ENCODE results near the gene TMEM59. TPM values are rescaled to one million over a fixed set of nuclear protein-coding genes. Genes with fewer than 3 reads are reported as not detected.
"Not testable (repeated sequence)": the region's sequence is repeated elsewhere in the genome, so short reads cannot be mapped to it uniquely, and the experiment has no call there.

Gene TMEM59
- total RNA-seq, 1 donor, result 237 TPM

DNA sequence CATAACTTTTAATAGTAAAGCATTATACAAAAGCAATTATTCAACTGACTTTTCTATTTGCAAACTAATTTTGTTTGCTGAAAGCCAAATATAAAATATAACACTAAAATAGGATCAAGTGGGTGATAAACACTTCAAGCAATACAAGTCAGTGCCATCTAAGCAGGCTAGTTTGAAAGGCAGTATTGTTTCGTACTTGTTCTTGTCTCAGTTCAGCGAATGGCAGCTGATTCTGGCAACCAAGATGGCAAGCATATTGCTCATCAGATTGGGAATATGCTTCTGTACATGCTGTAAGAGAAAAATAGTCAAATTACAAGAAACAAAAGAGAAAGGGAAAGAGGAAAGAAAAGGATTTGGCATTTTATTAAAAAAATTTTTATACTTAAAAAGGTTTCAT is 7.5 kb downstream of the TMEM59 start:
- TF ChIP-seq, protein P1, sequence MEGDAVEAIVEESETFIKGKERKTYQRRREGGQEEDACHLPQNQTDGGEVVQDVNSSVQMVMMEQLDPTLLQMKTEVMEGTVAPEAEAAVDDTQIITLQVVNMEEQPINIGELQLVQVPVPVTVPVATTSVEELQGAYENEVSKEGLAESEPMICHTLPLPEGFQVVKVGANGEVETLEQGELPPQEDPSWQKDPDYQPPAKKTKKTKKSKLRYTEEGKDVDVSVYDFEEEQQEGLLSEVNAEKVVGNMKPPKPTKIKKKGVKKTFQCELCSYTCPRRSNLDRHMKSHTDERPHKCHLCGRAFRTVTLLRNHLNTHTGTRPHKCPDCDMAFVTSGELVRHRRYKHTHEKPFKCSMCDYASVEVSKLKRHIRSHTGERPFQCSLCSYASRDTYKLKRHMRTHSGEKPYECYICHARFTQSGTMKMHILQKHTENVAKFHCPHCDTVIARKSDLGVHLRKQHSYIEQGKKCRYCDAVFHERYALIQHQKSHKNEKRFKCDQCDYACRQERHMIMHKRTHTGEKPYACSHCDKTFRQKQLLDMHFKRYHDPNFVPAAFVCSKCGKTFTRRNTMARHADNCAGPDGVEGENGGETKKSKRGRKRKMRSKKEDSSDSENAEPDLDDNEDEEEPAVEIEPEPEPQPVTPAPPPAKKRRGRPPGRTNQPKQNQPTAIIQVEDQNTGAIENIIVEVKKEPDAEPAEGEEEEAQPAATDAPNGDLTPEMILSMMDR (IDR thresholded peaks at IDR 0.05; ENCODE audit: insufficient read depth, low read depth, low read length), result no peak
- no peak for DNase-seq (ENCODE audit: low read depth)
- no peak overlapping the region for H3K4me3 ChIP-seq (ENCODE audit: low read depth, low read length)

DNA sequence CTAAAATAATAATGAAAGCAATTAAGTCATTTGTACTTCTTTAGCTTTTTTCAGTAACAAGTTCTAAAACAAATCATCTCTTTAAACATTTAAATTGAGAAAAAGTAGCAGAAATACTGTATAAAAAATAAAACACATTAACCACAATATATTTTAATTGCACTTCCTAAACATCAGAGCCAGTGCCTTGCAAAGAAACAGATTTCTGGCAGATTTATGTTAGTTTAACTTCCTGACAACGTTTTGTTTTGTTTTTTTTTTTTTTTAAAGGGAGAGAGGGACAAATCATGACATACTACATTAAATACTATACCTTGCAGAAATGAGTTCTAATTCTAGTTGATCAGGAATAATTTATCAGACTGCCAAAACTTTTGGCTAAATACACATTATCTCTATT is 11.2 kb downstream of the TMEM59 start:
- no peak for DNase-seq (ENCODE audit: low read depth)
- TF ChIP-seq, protein P1 (IDR thresholded peaks at IDR 0.05; ENCODE audit: insufficient read depth, low read depth, low read length), result no peak
- H3K4me3 ChIP-seq (ENCODE audit: low read depth, low read length), result no peak overlapping the region

DNA sequence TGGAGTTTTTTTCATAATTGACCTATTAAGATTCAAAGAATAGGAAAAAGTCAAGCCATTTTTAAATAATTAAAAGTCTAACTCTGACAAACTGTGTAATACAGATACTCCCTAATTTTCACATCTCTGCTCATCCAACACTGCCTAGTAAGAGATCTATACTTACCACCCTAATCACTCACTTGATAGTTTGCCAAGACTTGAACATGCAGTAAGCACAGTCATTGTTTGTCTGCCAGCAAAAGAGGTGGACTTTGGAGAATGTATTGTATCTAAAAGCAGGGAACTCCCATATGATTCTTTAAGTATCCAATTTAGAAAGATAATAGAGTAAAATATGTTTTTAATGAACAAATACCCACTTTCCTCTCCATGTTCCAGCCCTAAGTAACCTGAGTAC is 15.5 kb downstream of the TMEM59 start:
- no peak for DNase-seq (ENCODE audit: low read depth)
- H3K4me3 ChIP-seq (ENCODE audit: low read depth, low read length), result no peak overlapping the region
- TF ChIP-seq, protein P1 (IDR thresholded peaks at IDR 0.05; ENCODE audit: insufficient read depth, low read depth, low read length), result no peak

DNA sequence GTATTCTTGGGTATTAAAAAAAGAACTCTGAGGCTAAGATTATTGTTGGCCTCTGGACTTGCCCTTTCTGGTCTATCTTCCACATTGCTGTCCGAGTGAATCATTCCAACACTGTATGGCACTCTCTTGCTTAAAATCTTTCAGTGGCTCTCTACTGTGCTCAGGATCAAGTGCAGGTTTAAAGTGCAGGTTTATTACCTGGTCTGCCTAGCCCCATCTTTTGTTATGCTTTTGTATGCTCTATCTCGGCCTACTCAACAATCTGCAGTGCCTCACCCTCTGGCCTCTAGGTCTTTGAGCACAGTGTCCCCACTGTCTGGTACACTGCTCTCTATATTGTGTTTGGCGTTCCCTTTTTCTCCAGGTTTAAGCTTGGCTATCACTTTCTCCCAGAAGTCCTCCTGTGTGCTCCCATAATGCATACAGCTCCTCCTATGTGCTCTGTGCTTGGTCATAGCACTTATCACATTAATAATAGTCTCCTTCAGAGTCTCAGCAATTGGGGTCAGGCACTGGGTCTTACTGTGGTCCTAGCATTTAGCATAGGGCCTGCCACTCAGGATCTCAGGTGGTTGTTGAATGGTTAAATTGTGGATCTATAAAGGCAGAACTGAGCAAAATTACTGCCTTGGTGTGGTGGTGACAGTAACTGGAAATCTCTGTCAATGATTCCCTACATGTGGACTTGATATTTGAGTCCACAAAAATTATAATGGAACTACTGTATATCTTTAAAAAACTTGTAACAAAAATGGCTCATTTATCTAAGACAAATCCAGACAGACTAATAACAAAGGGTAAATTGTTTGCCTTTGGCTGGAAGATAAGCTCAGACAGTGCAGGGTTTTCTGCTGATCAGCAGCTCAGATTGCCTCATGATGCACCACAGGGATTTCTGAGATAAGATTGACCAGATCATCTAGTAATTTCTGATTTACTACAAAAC is 24.4 kb downstream of the TMEM59 start:
- no peak overlapping the region for H3K4me3 ChIP-seq (ENCODE audit: low read depth, low read length)
- TF ChIP-seq, protein P1 (IDR thresholded peaks at IDR 0.05; ENCODE audit: insufficient read depth, low read depth, low read length), result no peak
- peak; percentile 22 for DNase-seq (ENCODE audit: low read depth)

DNA sequence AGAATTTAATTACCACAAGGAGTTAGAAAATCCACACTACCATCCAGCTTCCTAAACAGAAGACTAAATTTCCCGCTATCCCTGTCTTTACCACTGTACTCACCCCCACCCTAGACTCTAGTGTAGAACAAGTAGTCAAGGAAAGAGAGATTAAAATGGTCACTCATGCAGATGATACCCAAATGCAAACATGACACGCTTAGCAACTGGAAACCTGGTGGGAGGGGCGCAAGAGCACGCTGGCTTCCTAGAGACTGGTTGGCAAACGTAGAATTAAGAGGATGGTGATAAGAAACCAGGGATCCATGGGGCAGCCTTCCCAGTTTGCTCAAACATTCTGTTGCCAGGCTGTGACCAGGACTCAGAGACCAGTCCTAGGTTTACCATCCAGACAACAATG is 25.2 kb downstream of the TMEM59 start:
- no peak for DNase-seq (ENCODE audit: low read depth)
- H3K4me3 ChIP-seq (ENCODE audit: low read depth, low read length), result no peak overlapping the region
- TF ChIP-seq, protein P1 (IDR thresholded peaks at IDR 0.05; ENCODE audit: insufficient read depth, low read depth, low read length), result no peak

DNA sequence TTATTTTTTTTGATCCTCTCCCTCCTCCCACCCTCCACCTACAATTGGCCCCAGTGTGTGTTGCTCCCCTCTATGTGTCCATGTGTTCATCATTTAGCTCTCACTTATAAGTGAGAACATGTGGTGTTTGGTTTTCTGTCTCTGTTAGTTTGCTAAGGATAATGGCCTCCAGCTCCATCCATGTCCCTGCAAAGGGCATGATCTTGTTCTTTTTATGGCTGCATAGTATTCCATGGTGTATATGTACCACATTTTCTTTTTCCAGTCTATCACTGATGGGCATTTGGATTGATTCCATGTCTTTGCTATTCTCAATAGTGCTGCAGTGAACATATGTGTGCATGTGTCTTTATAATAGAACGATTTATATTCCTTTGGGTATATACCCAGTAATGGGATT is 28.2 kb downstream of the TMEM59 start:
- not testable (repeated sequence) for H3K4me3 ChIP-seq (ENCODE audit: low read depth, low read length); DNase-seq (ENCODE audit: low read depth)

DNA sequence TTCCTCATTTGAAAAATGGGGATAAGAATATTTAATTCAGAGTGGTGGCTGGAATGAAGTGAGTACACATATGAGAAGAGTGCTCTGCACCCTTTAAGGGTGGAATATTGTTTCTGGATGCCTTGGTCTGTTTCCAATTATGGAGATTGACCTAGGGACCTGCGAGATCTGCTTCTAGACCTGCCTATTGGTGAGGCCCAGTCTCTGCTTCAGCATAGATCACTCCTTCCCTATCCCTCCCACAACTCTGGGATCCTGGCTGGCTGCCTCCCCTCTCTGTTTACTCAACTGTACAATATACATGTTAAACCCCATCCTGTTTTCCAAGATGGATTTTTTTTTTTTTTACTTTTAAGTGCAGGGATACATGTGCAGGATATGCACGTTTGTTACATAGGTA is 28.6 kb downstream of the TMEM59 start:
- H3K4me3 ChIP-seq (ENCODE audit: low read depth, low read length), result no peak overlapping the region
- no peak for DNase-seq (ENCODE audit: low read depth)
- TF ChIP-seq, protein P1 (IDR thresholded peaks at IDR 0.05; ENCODE audit: insufficient read depth, low read depth, low read length), result no peak

DNA sequence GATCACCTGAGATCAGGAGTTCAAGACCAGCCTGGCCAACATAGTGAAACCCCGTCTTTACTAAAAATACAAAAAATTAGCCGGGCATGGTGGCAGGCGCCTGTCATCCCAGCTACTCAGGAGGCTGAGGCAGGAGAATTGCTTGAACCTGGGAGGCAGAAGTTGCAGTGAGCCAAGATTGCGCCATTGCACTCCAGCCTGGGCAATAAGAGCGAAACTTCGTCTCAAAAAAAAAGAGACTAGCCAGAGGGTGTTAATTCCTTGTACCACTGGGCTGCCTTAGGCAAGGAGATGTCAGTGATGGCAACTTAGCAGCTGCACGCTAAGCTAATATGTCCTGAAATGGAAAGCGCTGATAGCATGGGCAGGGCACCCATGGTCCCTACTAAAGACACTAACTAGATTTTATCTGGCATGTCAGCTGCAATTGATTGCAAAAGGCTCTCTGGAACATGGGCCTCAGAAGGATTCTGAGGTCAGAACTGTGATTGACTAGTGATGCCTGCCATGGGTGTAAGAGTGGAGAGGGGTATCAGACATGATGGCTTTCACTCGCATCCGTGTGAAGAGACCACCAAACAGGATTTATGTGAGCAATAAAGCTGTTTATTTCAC is 33.3 kb downstream of the TMEM59 start:
- H3K4me3 ChIP-seq (ENCODE audit: low read depth, low read length); DNase-seq (ENCODE audit: low read depth): not testable (repeated sequence)

Data from fibroblast of villous mesenchyme (primary cell).